PC-9 (cell line): ENCODE results near the gene SHC1. TPM values are rescaled to one million over a fixed set of nuclear protein-coding genes. Genes with fewer than 3 reads are reported as not detected.

Experiments used
- BruUV-seq: library from RNA; stranded (reverse); fragments of 400-500 nt; replicated peaks from 2 replicates; lab custom pipeline; 2021; lab: Mats Ljungman, UMichigan
- CTCF ChIA-PET: fragments of 300-600 bp; sonication (Branson Sonifier 250); formaldehyde crosslinking; loops from one replicate; lab custom pipeline; 2022; ENCODE audit warnings: antibody characterized with exemption; lab: Charles Lee
- POLR2A ChIA-PET: fragments of 300-600 bp; sonication (Branson Sonifier 250); formaldehyde crosslinking; loops from one replicate; lab custom pipeline; 2022; ENCODE audit warnings: antibody characterized with exemption; ENCODE audit not compliant: unreplicated experiment; lab: Charles Lee
- DNase-seq, 2 experiments: peaks; one replicate each; pipeline versions ENCODE4 v3.0.0 to v3.0.0-alpha.2; 2015 to 2022; ENCODE audit warnings: mixed read lengths in 1 of 2
- H2AFZ ChIP-seq: fragments of 200-600 bp; sonication (generic); 2 replicates; pipeline ENCODE4 v1.8.1; 2017; ENCODE audit warnings: antibody characterized with exemption
- H3F3A ChIP-seq: fragments of 200-600 bp; sonication (generic); 2 replicates; pipeline ENCODE4 v1.8.1; 2017; ENCODE audit warnings: antibody characterized with exemption, mild to moderate bottlenecking, low read depth; ENCODE audit not compliant: insufficient read depth
- H3K27ac ChIP-seq: fragments of 200-600 bp; sonication (generic); 2 replicates; pipeline ENCODE4 v1.6.1; 2016; ENCODE audit warnings: mixed run types
- H3K27me3 ChIP-seq: fragments of 200-600 bp; sonication (generic); 2 replicates; pipeline ENCODE4 v1.6.1; 2016; ENCODE audit warnings: low read depth, mixed run types; ENCODE audit not compliant: insufficient read depth
- H3K36me3 ChIP-seq: fragments of 200-600 bp; sonication (generic); 2 replicates; pipeline ENCODE4 v1.6.1; 2016; ENCODE audit warnings: low read depth, mixed run types
- H3K4me1 ChIP-seq: fragments of 200-600 bp; sonication (generic); replicated peaks from 2 replicates; pipeline ENCODE4 v1.6.1; 2016; ENCODE audit warnings: mixed run types; ENCODE audit not compliant: insufficient read depth
- H3K4me2 ChIP-seq: fragments of 200-600 bp; sonication (generic); 2 replicates; pipeline ENCODE4 v1.6.1; 2017; ENCODE audit warnings: mixed run types
- H3K4me3 ChIP-seq: fragments of 200-600 bp; sonication (generic); 2 replicates; pipeline ENCODE4 v1.6.1; 2016; ENCODE audit warnings: mixed run types
- H3K79me2 ChIP-seq: fragments of 200-600 bp; sonication (generic); 2 replicates; pipeline ENCODE4 v1.6.1; 2017; ENCODE audit warnings: low read depth, mixed run types
- H3K9me2 ChIP-seq: fragments of 200-600 bp; sonication (generic); 2 replicates; pipeline ENCODE4 v1.8.1; 2017; ENCODE audit warnings: mild to moderate bottlenecking; ENCODE audit not compliant: insufficient read depth
- H3K9me3 ChIP-seq: fragments of 200-600 bp; sonication (generic); 2 replicates; pipeline ENCODE4 v1.8.1; 2016; ENCODE audit warnings: low read depth; ENCODE audit not compliant: insufficient read depth
- H4K20me1 ChIP-seq: fragments of 200-600 bp; sonication (generic); 2 replicates; pipeline ENCODE4 v1.8.1; 2017; ENCODE audit not compliant: insufficient read depth
- CTCF ChIP-seq: fragments of 200-600 bp; sonication (generic); conservative IDR thresholded peaks from 2 replicates; pipeline ENCODE4 v1.6.1; 2017; ENCODE audit warnings: mixed run types, antibody characterized with exemption, mild to moderate bottlenecking, moderate library complexity
- EZH2 ChIP-seq: fragments of 200-600 bp; sonication (generic); IDR thresholded peaks from 2 replicates; pipeline ENCODE4 v1.8.0; 2017; ENCODE audit warnings: antibody characterized with exemption, low read depth
- intact Hi-C: fragments of 100-400 bp; cut with micrococcal nuclease; formaldehyde crosslinking; loops from one replicate; pipeline ENCODE4 v1.10.0; 2022; ENCODE audit not compliant: unreplicated experiment
- total RNA-seq: library from RNA; stranded (reverse); gene quantifications from 2 replicates; pipeline ENCODE4 v1.2.3, GENCODE V29; 2021

Gene SHC1
- total RNA-seq, 1 experiment from 2014 or later: 210 TPM

GRCh38 chr1:154948079-154948478, 22.5 kb downstream of the SHC1 start:
- no peak for DNase-seq
- Histone ChIP-seq H2AFZ (no peak overlapping the region), H3K4me1 (no peaks in the 10 kb centered on the region), H3F3A (no peaks in the 10 kb centered on the region), H3K27me3 (no peaks in the 10 kb centered on the region), H3K9me3 (no peaks in the 10 kb centered on the region), H3K4me2 (no peak overlapping the region), H3K4me3 (no peak overlapping the region), H3K36me3 (no peaks in the 10 kb centered on the region), H3K9me2 (no peaks in the 10 kb centered on the region), H3K79me2 (no peaks in the 10 kb centered on the region), H3K27ac (no peak overlapping the region), H4K20me1 (no peaks in the 10 kb centered on the region)
- no peak for TF ChIP-seq EZH2
- no peak for TF ChIP-seq CTCF
- intact Hi-C loops: no loop called here
- ChIA-PET POLR2A (no interaction called here), CTCF (interaction anchor here (0.5 kb wide), 1 partner anchor 598 kb away, joined by 3 read pairs; no protein-coding TSS in a partner anchor)
- BruUV-seq: no TSS peak

GRCh38 chr1:154945962-154946850, 24.3 kb downstream of the SHC1 start:
- Histone ChIP-seq H3K4me2 (no peak overlapping the region), H3K4me1 (peaks cover 12% of the 10 kb centered on the region; the same call in 1 of the 2 replicates), H2AFZ (no peak overlapping the region), H3K36me3 (no peaks in the 10 kb centered on the region), H3K9me3 (no peaks in the 10 kb centered on the region), H3K27ac (no peak overlapping the region), H3K27me3 (no peaks in the 10 kb centered on the region), H3F3A (no peaks in the 10 kb centered on the region), H3K9me2 (no peaks in the 10 kb centered on the region), H3K4me3 (no peak overlapping the region), H4K20me1 (no peaks in the 10 kb centered on the region), H3K79me2 (no peaks in the 10 kb centered on the region)
- POLR2A ChIA-PET: no interaction called here
- BruUV-seq: TSS peak; percentile 29
- CTCF ChIA-PET: no interaction called here
- no peak for DNase-seq
- no peak for TF ChIP-seq CTCF
- TF ChIP-seq EZH2: no peak
- intact Hi-C loops: no loop called here

GRCh38 chr1:154945160-154945961, 25.2 kb downstream of the SHC1 start:
- H3K4me2 ChIP-seq: no peak overlapping the region
- H3K9me3 ChIP-seq: no peaks in the 10 kb centered on the region
- no peaks in the 10 kb centered on the region for H3K9me2 ChIP-seq
- H3K36me3 ChIP-seq: no peaks in the 10 kb centered on the region
- H3K27me3 ChIP-seq: no peaks in the 10 kb centered on the region
- H3K4me3 ChIP-seq: no peak overlapping the region
- DNase-seq: no peak
- CTCF ChIA-PET: no interaction called here
- no peaks in the 10 kb centered on the region for H3K79me2 ChIP-seq
- no peaks in the 10 kb centered on the region for H3F3A ChIP-seq
- H4K20me1 ChIP-seq: no peaks in the 10 kb centered on the region
- POLR2A ChIA-PET: no interaction called here
- no TSS peak for BruUV-seq
- H2AFZ ChIP-seq: no peak overlapping the region
- H3K4me1 ChIP-seq: peaks cover 12% of the 10 kb centered on the region; the same call in 1 of the 2 replicates
- H3K27ac ChIP-seq: no peak overlapping the region
- intact Hi-C loops: no loop called here
- TF ChIP-seq EZH2: no peak
- TF ChIP-seq CTCF: no peak
